A673 (cell line): ENCODE measurements around the gene PRXL2A. TPM values are rescaled to one million over a fixed set of nuclear protein-coding genes. Genes with fewer than 3 reads are reported as not detected.

Experiments used
- BruUV-seq: library from RNA; stranded (reverse); fragments of 400-500 nt; replicated peaks from 2 replicates; lab custom pipeline; 2021; lab: Mats Ljungman, UMichigan
- CTCF ChIA-PET: fragments of 300-600 bp; sonication (Branson Sonifier 250); formaldehyde crosslinking; loops from one replicate; lab custom pipeline; 2022; ENCODE audit warnings: antibody characterized with exemption; lab: Charles Lee
- POLR2A ChIA-PET: fragments of 300-600 bp; sonication (Branson Sonifier 250); formaldehyde crosslinking; loops from one replicate; lab custom pipeline; 2022; ENCODE audit warnings: antibody characterized with exemption; ENCODE audit not compliant: low non-redundant PET; lab: Charles Lee
- DNase-seq: peaks from one replicate; pipeline ENCODE4 v3.0.0-alpha.2; 2015; ENCODE audit warnings: low spot score
- H3K27ac ChIP-seq: fragments of 200-600 bp; sonication (generic); 2 replicates; pipeline ENCODE4 v1.5.1; 2016; ENCODE audit warnings: mixed run types, low read depth, mild to moderate bottlenecking, mixed read lengths, antibody characterized with exemption, low read length; ENCODE audit not compliant: poor library complexity, severe bottlenecking
- H3K27me3 ChIP-seq: fragments of 200-600 bp; sonication (generic); replicated peaks from 2 replicates; pipeline ENCODE4 v1.6.1; 2017; ENCODE audit warnings: mixed run types, low read depth, mild to moderate bottlenecking, mixed read lengths, antibody characterized with exemption, low read length; ENCODE audit not compliant: insufficient read depth, poor library complexity
- H3K36me3 ChIP-seq: fragments of 200-600 bp; sonication (generic); 2 replicates; pipeline ENCODE4 v1.6.1; 2016; ENCODE audit warnings: mixed run types, mild to moderate bottlenecking, mixed read lengths, antibody characterized with exemption, low read length; ENCODE audit not compliant: insufficient read depth, poor library complexity, severe bottlenecking
- H3K4me1 ChIP-seq: fragments of 200-600 bp; sonication (generic); 2 replicates; pipeline ENCODE4 v1.6.1; 2017; ENCODE audit warnings: mixed run types, mild to moderate bottlenecking, mixed read lengths, antibody characterized with exemption, low read length; ENCODE audit not compliant: insufficient read depth, poor library complexity, severe bottlenecking
- H3K4me3 ChIP-seq: fragments of 200-600 bp; sonication (generic); 2 replicates; pipeline ENCODE4 v1.5.1; 2016; ENCODE audit warnings: low read depth, mixed run types, mild to moderate bottlenecking, mixed read lengths, low read length; ENCODE audit not compliant: poor library complexity, severe bottlenecking
- H3K9me3 ChIP-seq: fragments of 200-600 bp; sonication (generic); 2 replicates; pipeline ENCODE4 v1.6.1; 2016; ENCODE audit warnings: mixed run types, low read depth, mild to moderate bottlenecking, mixed read lengths, antibody characterized with exemption, low read length; ENCODE audit not compliant: poor library complexity, severe bottlenecking
- EZH2 ChIP-seq: fragments of 200-600 bp; sonication (generic); IDR thresholded peaks from 2 replicates; pipeline ENCODE4 v1.6.1; 2017; ENCODE audit warnings: borderline replicate concordance, low read depth, mild to moderate bottlenecking, mixed read lengths, antibody characterized with exemption, low read length; ENCODE audit not compliant: poor library complexity, severe bottlenecking
- intact Hi-C: fragments of 100-400 bp; cut with micrococcal nuclease; formaldehyde crosslinking; loops from one replicate; pipeline ENCODE4 v1.10.0; 2022; ENCODE audit not compliant: unreplicated experiment
- total RNA-seq: library from RNA; stranded (reverse); gene quantifications from 2 replicates; pipeline ENCODE4 v1.2.3, GENCODE V29; 2021
- TF ChIP-seq, protein P1 (sequence below): fragments of 300-800, 200-600 bp; sonication (generic); conservative IDR thresholded peaks from 2 replicates; pipeline ENCODE4 v1.5.1; 2017; ENCODE audit warnings: low read depth, mild to moderate bottlenecking, antibody characterized with exemption, low read length, moderate library complexity, mixed read lengths

Gene PRXL2A
- total RNA-seq, 1 experiment from 2014 or later, result 100 TPM

DNA sequence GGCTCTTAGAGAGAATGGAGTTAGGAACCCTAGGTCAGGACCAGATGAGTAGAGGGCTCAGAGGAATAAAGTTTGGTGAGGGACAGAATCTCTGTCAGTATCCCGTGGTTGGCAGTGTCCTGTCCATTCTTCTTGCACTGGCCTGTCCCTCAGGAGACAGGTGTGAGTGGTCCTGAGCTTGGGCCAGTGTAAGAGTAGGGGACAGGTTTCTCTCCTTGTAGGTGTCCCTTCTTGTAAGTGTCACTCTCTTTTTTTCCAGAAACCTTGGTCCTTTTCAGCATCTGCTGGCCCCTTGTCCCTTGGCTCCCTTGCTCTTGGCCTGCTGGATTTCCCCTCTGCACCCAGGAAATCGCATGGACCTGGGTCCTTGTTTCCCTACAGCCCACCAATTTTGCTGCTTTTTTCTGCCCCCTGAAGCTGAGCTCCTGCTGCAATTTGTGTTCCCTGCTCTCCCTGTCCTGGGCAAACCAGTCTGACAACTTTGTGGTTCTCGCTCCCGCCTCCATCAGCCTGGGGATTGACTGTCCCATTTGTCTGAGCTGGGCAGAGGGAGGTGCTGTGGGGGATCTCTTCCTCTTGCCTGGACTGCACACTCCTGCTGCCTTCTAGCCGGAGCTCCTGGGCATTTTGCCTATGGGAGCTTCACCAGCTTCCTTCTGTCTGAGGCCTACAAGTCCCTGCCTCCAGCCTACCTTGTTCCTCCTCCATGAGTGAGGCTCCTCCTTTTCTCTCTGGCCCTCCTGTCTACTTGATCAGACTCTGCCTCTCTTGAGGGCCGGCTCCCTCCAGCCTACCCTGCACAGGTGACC is 52.3 kb downstream of the PRXL2A start:
- Histone ChIP-seq H3K4me1 (peaks cover 73% of the 10 kb centered on the region), H3K27ac (peak overlapping the region; percentile 53)
- intact Hi-C loops, result loop anchor here (5.0 kb wide), 1 partner anchor 47 kb away; no protein-coding TSS in a partner anchor

GRCh38 chr10:80461208-80462183 is 53.1 kb downstream of the PRXL2A start:
- no TSS peak for BruUV-seq
- ChIA-PET POLR2A (interaction anchor here (0.7 kb wide), 1 partner anchor 11 kb away, joined by 5 read pairs; no protein-coding TSS in a partner anchor), CTCF (interaction anchor here (2.4 kb wide), 1 partner anchor 44 kb away, joined by 12 read pairs; no protein-coding TSS in a partner anchor)
- intact Hi-C loops, result loop anchor here (5.0 kb wide), 1 partner anchor 46 kb away; no protein-coding TSS in a partner anchor
- Histone ChIP-seq H3K9me3 (no peaks in the 10 kb centered on the region), H3K27me3 (no peaks in the 10 kb centered on the region), H3K4me3 (no peak overlapping the region), H3K4me1 (peaks cover 73% of the 10 kb centered on the region), H3K36me3 (no peaks in the 10 kb centered on the region), H3K27ac (peak overlapping the region; percentile 53)
- TF ChIP-seq EZH2, result no peak
- TF ChIP-seq, protein P1, sequence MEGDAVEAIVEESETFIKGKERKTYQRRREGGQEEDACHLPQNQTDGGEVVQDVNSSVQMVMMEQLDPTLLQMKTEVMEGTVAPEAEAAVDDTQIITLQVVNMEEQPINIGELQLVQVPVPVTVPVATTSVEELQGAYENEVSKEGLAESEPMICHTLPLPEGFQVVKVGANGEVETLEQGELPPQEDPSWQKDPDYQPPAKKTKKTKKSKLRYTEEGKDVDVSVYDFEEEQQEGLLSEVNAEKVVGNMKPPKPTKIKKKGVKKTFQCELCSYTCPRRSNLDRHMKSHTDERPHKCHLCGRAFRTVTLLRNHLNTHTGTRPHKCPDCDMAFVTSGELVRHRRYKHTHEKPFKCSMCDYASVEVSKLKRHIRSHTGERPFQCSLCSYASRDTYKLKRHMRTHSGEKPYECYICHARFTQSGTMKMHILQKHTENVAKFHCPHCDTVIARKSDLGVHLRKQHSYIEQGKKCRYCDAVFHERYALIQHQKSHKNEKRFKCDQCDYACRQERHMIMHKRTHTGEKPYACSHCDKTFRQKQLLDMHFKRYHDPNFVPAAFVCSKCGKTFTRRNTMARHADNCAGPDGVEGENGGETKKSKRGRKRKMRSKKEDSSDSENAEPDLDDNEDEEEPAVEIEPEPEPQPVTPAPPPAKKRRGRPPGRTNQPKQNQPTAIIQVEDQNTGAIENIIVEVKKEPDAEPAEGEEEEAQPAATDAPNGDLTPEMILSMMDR, result no peak
- no peak for DNase-seq

More for the DNA sequence above, 52.3 kb downstream of the PRXL2A start:
- no peak for TF ChIP-seq EZH2
- TF ChIP-seq, protein P1, result no peak
- Histone ChIP-seq H3K4me3 (no peak overlapping the region), H3K27me3 (no peaks in the 10 kb centered on the region), H3K9me3 (no peaks in the 10 kb centered on the region), H3K36me3 (no peaks in the 10 kb centered on the region)
- ChIA-PET POLR2A (no interaction called here), CTCF (no interaction called here)
- no TSS peak for BruUV-seq
- peak; percentile 29 for DNase-seq
